ENCODE data around the gene C4orf54.

The C4orf54 gene

GRCh38 chr4:99685234-99685633 is 27.6 kb upstream of the C4orf54 start:
- DNase-seq (ENCODE audit: insufficient read length, low spot score) (no peak), FAIRE-seq (no peak)
- TF ChIP-seq CTCF (IDR thresholded peaks at IDR 0.05; ENCODE audit: insufficient read depth, missing control alignments): no peak

GRCh38 chr4:99683895-99684294 is 26.3 kb upstream of the C4orf54 start:
- FAIRE-seq (no peak), DNase-seq (ENCODE audit: insufficient read length, low spot score) (no peak)
- TF ChIP-seq CTCF (IDR thresholded peaks at IDR 0.05; ENCODE audit: insufficient read depth, missing control alignments): no peak

- DNase-seq (ENCODE audit: insufficient read length, low spot score): no peak
Measured at GRCh38 chr4:99679976-99680375, 22.3 kb upstream of the C4orf54 start.

GRCh38 chr4:99679204-99679603 is 21.6 kb upstream of the C4orf54 start:
- DNase-seq (ENCODE audit: insufficient read length, low spot score) (no peak), FAIRE-seq (no peak)
- TF ChIP-seq CTCF (IDR thresholded peaks at IDR 0.05; ENCODE audit: insufficient read depth, missing control alignments): no peak

More at GRCh38 chr4:99679976-99680375, 22.3 kb upstream of the C4orf54 start:
- FAIRE-seq: no peak
- TF ChIP-seq CTCF (IDR thresholded peaks at IDR 0.05; ENCODE audit: insufficient read depth, missing control alignments): no peak

- DNase-seq (ENCODE audit: insufficient read length, low spot score) (no peak), FAIRE-seq (no peak)
- TF ChIP-seq CTCF (IDR thresholded peaks at IDR 0.05; ENCODE audit: insufficient read depth, missing control alignments): no peak
Measured at GRCh38 chr4:99677161-99677560, 19.5 kb upstream of the C4orf54 start.

- DNase-seq (ENCODE audit: insufficient read length, low spot score) (no peak), FAIRE-seq (no peak)
- TF ChIP-seq CTCF (IDR thresholded peaks at IDR 0.05; ENCODE audit: insufficient read depth, missing control alignments): no peak
Measured at GRCh38 chr4:99670409-99671073, 12.9 kb upstream of the C4orf54 start.

- DNase-seq (ENCODE audit: insufficient read length, low spot score) (no peak), FAIRE-seq (no peak)
- TF ChIP-seq CTCF (IDR thresholded peaks at IDR 0.05; ENCODE audit: insufficient read depth, missing control alignments): no peak
Measured at GRCh38 chr4:99669084-99669483, 11.5 kb upstream of the C4orf54 start.
